ENCODE data around the gene ZNF711. TPM values are rescaled to one million over a fixed set of nuclear protein-coding genes. Genes with fewer than 3 reads are reported as not detected.
"Not testable (repeated sequence)": the region's sequence is repeated elsewhere in the genome, so short reads cannot be mapped to it uniquely, and the experiment has no call there.

ZNF711 gene
- polyA plus RNA-seq (ENCODE audit: insufficient read length in 4 of 4): 10 to 100 TPM; 65.4 to 88.8 (median 82.9) TPM

GRCh38 chrX:85243761-85244449, at the start of gene ZNF711, which contains the start of gene SATL1:
TSS of gene ZNF711 (plus strand) at chrX:85243991. CDS start at chrX:85247573, 3,582 bp downstream.
TSS of gene SATL1 (minus strand) at chrX:85243779. CDS start at chrX:85108968, 134,811 bp downstream.
- DNase-seq (ENCODE audit: low read depth in 4 of 4, low spot score in 3 of 4): peak; percentile 68 to 77 (median 75)

GRCh38 chrX:85196319-85196718, 47.5 kb upstream of the ZNF711 start:
- no peak for DNase-seq (ENCODE audit: low read depth in 4 of 4, low spot score in 3 of 4)

GRCh38 chrX:85203461-85203970, 40.3 kb upstream of the ZNF711 start:
- DNase-seq (ENCODE audit: low read depth in 4 of 4, low spot score in 3 of 4): no peak

GRCh38 chrX:85213792-85214530, 29.8 kb upstream of the ZNF711 start:
- DNase-seq (ENCODE audit: low read depth in 4 of 4, low spot score in 3 of 4): no peak

- DNase-seq (ENCODE audit: low read depth in 4 of 4, low spot score in 3 of 4): peak in 1 of 4 donors; percentile 1
These were observed 27.8 kb upstream of the ZNF711 start for GRCh38 chrX:85215946-85216345.

GRCh38 chrX:85221361-85221760, 22.4 kb upstream of the ZNF711 start:
- no peak for DNase-seq (ENCODE audit: low read depth in 4 of 4, low spot score in 3 of 4)

GRCh38 chrX:85223359-85223758, 20.4 kb upstream of the ZNF711 start:
- no peak for DNase-seq (ENCODE audit: low read depth in 4 of 4, low spot score in 3 of 4)

- DNase-seq (ENCODE audit: low read depth in 4 of 4, low spot score in 3 of 4): no peak
These were observed 636 bp upstream of the ZNF711 start for GRCh38 chrX:85243155-85243554.

- DNase-seq (ENCODE audit: low read depth in 4 of 4, low spot score in 3 of 4): peak in 3 of 4 donors; percentile 20 to 32 (median 28)
These were observed 840 bp downstream of the ZNF711 start for GRCh38 chrX:85244450-85245211.

GRCh38 chrX:85285286-85285685, 41.5 kb downstream of the ZNF711 start:
- DNase-seq (ENCODE audit: low read depth in 4 of 4, low spot score in 3 of 4): not testable (repeated sequence)

GRCh38 chrX:85288992-85289723, 45.4 kb downstream of the ZNF711 start:
- no peak for DNase-seq (ENCODE audit: low read depth in 4 of 4, low spot score in 3 of 4)

GRCh38 chrX:85303544-85303943, 59.8 kb downstream of the ZNF711 start:
- DNase-seq (ENCODE audit: low read depth in 4 of 4, low spot score in 3 of 4): no peak

- no peak for DNase-seq (ENCODE audit: low read depth in 4 of 4, low spot score in 3 of 4)
These were observed 65.9 kb downstream of the ZNF711 start for GRCh38 chrX:85309717-85310116.

- DNase-seq (ENCODE audit: low read depth in 4 of 4, low spot score in 3 of 4): not testable (repeated sequence)
These were observed 67.6 kb downstream of the ZNF711 start for GRCh38 chrX:85311348-85311747.

Other genes starting within 250 kb of the ZNF711 start
- 10 to 100 TPM; 19.3 to 25.2 (median 23.0) TPM for gene APOOL, start 240.1 kb upstream of the ZNF711 start, polyA plus RNA-seq (ENCODE audit: insufficient read length in 4 of 4)
- under 1 TPM; 0.40 to 0.67 (median 0.49) TPM for gene SATL1, start 212 bp upstream of the ZNF711 start, polyA plus RNA-seq (ENCODE audit: insufficient read length in 4 of 4)
- 1 to 10 TPM in 1 of 4 donors, under 1 TPM in 3; 0.18 to 1.7 (median 0.63) TPM for gene POF1B, start 135.7 kb downstream of the ZNF711 start, polyA plus RNA-seq (ENCODE audit: insufficient read length in 4 of 4)

Data from right renal pelvis (tissue), 4 donors.